IMR-90 (cell line): ENCODE results near the gene RSBN1. TPM values are rescaled to one million over a fixed set of nuclear protein-coding genes. Genes with fewer than 3 reads are reported as not detected.

Source experiments
- ATAC-seq: fragments of 200-7000 bp; cut with Tn5 transposase; 2 replicates; pipeline ENCODE4 v1.9.1; 2020; ENCODE audit warnings: low read depth, mild to moderate bottlenecking, moderate library complexity
- BruUV-seq: library from RNA; stranded (reverse); fragments of 400-500 nt; replicated peaks from 2 replicates; lab custom pipeline; 2021; lab: Mats Ljungman, UMichigan
- CTCF ChIA-PET: fragments of 300-600 bp; formaldehyde crosslinking; extraction: SDS; loops from one replicate; lab custom pipeline; 2021; ENCODE audit warnings: antibody characterized with exemption; lab: Yijun Ruan, JAX
- POLR2A ChIA-PET: fragments of 300-600 bp; sonication (Branson Sonifier 250); formaldehyde crosslinking; loops from one replicate; lab custom pipeline; 2022; ENCODE audit warnings: antibody characterized with exemption; ENCODE audit not compliant: unreplicated experiment; lab: Charles Lee
- DNase-seq: peaks from one replicate; pipeline ENCODE4 v3.0.0; 2013
- H2AFZ ChIP-seq: replicated peaks from 2 replicates; pipeline ENCODE3; 2013; ENCODE audit warnings: low read length, mild to moderate bottlenecking; ENCODE audit not compliant: poor library complexity
- H2AK5ac ChIP-seq: 2 replicates; pipeline ENCODE4 v1.6.1; 2013; ENCODE audit warnings: low read depth, low read length, inconsistent platforms
- H2AK9ac ChIP-seq: replicated peaks from 2 replicates; pipeline ENCODE3; 2013; ENCODE audit warnings: mild to moderate bottlenecking, low read depth, low read length, moderate library complexity; ENCODE audit not compliant: poor library complexity
- H2BK120ac ChIP-seq: 2 replicates; pipeline ENCODE4 v1.6.1; 2013; ENCODE audit warnings: low read depth, low read length, inconsistent platforms
- H2BK15ac ChIP-seq: 3 replicates; pipeline ENCODE4 v1.6.1; 2013; ENCODE audit warnings: low read depth, low read length, inconsistent platforms
- H2BK20ac ChIP-seq: 2 replicates; pipeline ENCODE4 v1.6.1; 2013; ENCODE audit warnings: low read depth, mild to moderate bottlenecking, inconsistent platforms, low read length, moderate library complexity
- H2BK5ac ChIP-seq: 2 replicates; pipeline ENCODE4 v1.6.1; 2013; ENCODE audit warnings: mild to moderate bottlenecking, low read depth, low read length, inconsistent platforms; ENCODE audit not compliant: poor library complexity, severe bottlenecking
- H3K14ac ChIP-seq: replicated peaks from 2 replicates; pipeline ENCODE4 v1.6.1; 2013; ENCODE audit warnings: low read depth, low read length, inconsistent platforms
- H3K18ac ChIP-seq: 2 replicates; pipeline ENCODE4 v1.6.1; 2013; ENCODE audit warnings: low read depth, low read length, control low read depth
- H3K23ac ChIP-seq: 2 replicates; pipeline ENCODE4 v1.6.1; 2013; ENCODE audit warnings: low read depth, low read length, inconsistent platforms
- H3K27ac ChIP-seq: 2 replicates; pipeline ENCODE4 v1.5.1; 2013; ENCODE audit warnings: mild to moderate bottlenecking, control low read depth, low read length; ENCODE audit not compliant: insufficient read depth
- H3K27me3 ChIP-seq: 2 replicates; pipeline ENCODE4 v1.6.1; 2013; ENCODE audit warnings: low read length; ENCODE audit not compliant: control insufficient read depth, insufficient read depth
- H3K36me3 ChIP-seq: 2 replicates; pipeline ENCODE4 v1.6.1; 2013; ENCODE audit warnings: low read length, mixed read lengths; ENCODE audit not compliant: control insufficient read depth, insufficient read depth
- H3K4ac ChIP-seq: 2 replicates; pipeline ENCODE4 v1.6.1; 2013; ENCODE audit warnings: low read depth, low read length, inconsistent platforms
- H3K4me1 ChIP-seq: 2 replicates; pipeline ENCODE4 v1.6.1; 2013; ENCODE audit warnings: low read length, mixed read lengths; ENCODE audit not compliant: control insufficient read depth, insufficient read depth
- H3K4me2 ChIP-seq: 2 replicates; pipeline ENCODE4 v1.6.1; 2013; ENCODE audit warnings: low read depth, mild to moderate bottlenecking, control low read depth, low read length, moderate library complexity
- H3K4me3 ChIP-seq: 2 replicates; pipeline ENCODE4 v1.5.1; 2013; ENCODE audit warnings: low read depth, mild to moderate bottlenecking, control low read depth, low read length, moderate library complexity; ENCODE audit not compliant: insufficient read depth
- H3K56ac ChIP-seq: 2 replicates; pipeline ENCODE4 v1.6.1; 2013; ENCODE audit warnings: low read length, inconsistent platforms; ENCODE audit not compliant: insufficient read depth; ENCODE audit errors: extremely low read depth
- H3K79me1 ChIP-seq, 2 experiments: 2 replicates each; pipeline ENCODE4 v1.6.1; 2013; ENCODE audit warnings: low read length in 2 of 2, inconsistent platforms in 1 of 2, low read depth in 1 of 2
- H3K9ac ChIP-seq: 2 replicates; pipeline ENCODE4 v1.6.1; 2013; ENCODE audit warnings: low read depth, low read length, control low read depth
- H3K9me1 ChIP-seq: 2 replicates; pipeline ENCODE4 v1.6.1; 2013; ENCODE audit warnings: low read length, inconsistent platforms; ENCODE audit not compliant: insufficient read depth
- H3K9me3 ChIP-seq: 2 replicates; pipeline ENCODE4 v1.6.1; 2013; ENCODE audit warnings: low read length; ENCODE audit not compliant: control insufficient read depth, insufficient read depth
- H4K20me1 ChIP-seq: 2 replicates; pipeline ENCODE4 v1.6.1; 2013; ENCODE audit warnings: low read length, inconsistent platforms; ENCODE audit not compliant: insufficient read depth
- H4K5ac ChIP-seq: 2 replicates; pipeline ENCODE4 v1.6.1; 2013; ENCODE audit warnings: mild to moderate bottlenecking, low read depth, low read length, control low read depth
- H4K8ac ChIP-seq, 2 experiments: 2 replicates each; pipeline ENCODE4 v1.6.1; 2013; ENCODE audit warnings: low read depth in 2 of 2, low read length in 2 of 2, control low read depth in 1 of 2, inconsistent platforms in 1 of 2
- H4K91ac ChIP-seq: 2 replicates; pipeline ENCODE4 v1.6.1; 2013; ENCODE audit warnings: low read depth, low read length, inconsistent platforms; ENCODE audit not compliant: insufficient read depth
- CEBPB ChIP-seq: IDR thresholded peaks from 2 replicates; pipeline ENCODE4 v1.6.1; 2012; ENCODE audit warnings: low read depth, low read length, improper control_type of control experiment
- CHD1 ChIP-seq: IDR thresholded peaks from 2 replicates; pipeline ENCODE4 v1.6.1; 2012; ENCODE audit warnings: low read depth, low read length, improper control_type of control experiment
- FOS ChIP-seq: fragments of 150-350 bp; IDR thresholded peaks from 2 replicates; pipeline ENCODE4 v1.6.1; 2016; ENCODE audit warnings: low read depth, low read length
- MAZ ChIP-seq: IDR thresholded peaks from 2 replicates; pipeline ENCODE4 v1.6.1; 2012; ENCODE audit warnings: low read depth, mild to moderate bottlenecking, low read length, improper control_type of control experiment, moderate library complexity, borderline replicate concordance
- NFE2L2 ChIP-seq: fragments of 150-350 bp; IDR thresholded peaks from 2 replicates; pipeline ENCODE4 v1.6.1; 2016; ENCODE audit warnings: low read depth, mild to moderate bottlenecking, low read length
- RAD21 ChIP-seq: IDR thresholded peaks from 2 replicates; pipeline ENCODE4 v1.6.1; 2012; ENCODE audit warnings: low read length, improper control_type of control experiment
- RFX5 ChIP-seq: IDR thresholded peaks from 2 replicates; pipeline ENCODE4 v1.8.0; 2012; ENCODE audit warnings: low read depth, mild to moderate bottlenecking, low read length, moderate library complexity
- SMC3 ChIP-seq: fragments of 150-350 bp; IDR thresholded peaks from 2 replicates; pipeline ENCODE4 v1.6.1; 2016; ENCODE audit warnings: low read depth, mild to moderate bottlenecking, antibody characterized with exemption, low read length, moderate library complexity
- WGBS, 2 experiments: methylation state at CpG; one replicate each; pipeline versions ENCODE4 v1.1.5 to v1.1.7; 2013; ENCODE audit warnings: missing lambda C conversion rate in 2 of 2; ENCODE audit not compliant: insufficient read length in 1 of 2; ENCODE audit errors: extremely low coverage in 2 of 2; 5-methylcytosine and 5-hydroxymethylcytosine counted together
- dilution Hi-C: fragments of 300-500 bp; cut with HindIII; formaldehyde crosslinking; loops from one replicate; pipeline ENCODE4 v1.14.3; 2018; ENCODE audit warnings: low sequenced_read_pairs; ENCODE audit not compliant: unreplicated experiment
- in situ Hi-C: fragments of 300-500 bp; cut with MboI; formaldehyde crosslinking; loops from 3 replicates; pipeline ENCODE4 v1.14.3; 2019; ENCODE audit warnings: low sequenced_read_pairs, inconsistent platforms, mixed read lengths
- intact Hi-C: fragments of 100-400 bp; cut with micrococcal nuclease; formaldehyde crosslinking; loops from 2 replicates; pipeline ENCODE4 v1.10.0; 2022
- polyA plus RNA-seq, 3 experiments: library from polyadenylated mRNA; depleted of rRNA; stranded (reverse); fragments of >200 nt; gene quantifications; 2 replicates each; pipeline ENCODE4 v1.2.3, GENCODE V29; 2012; ENCODE audit warnings: low replicate concordance in 1 of 3
- total RNA-seq: library from RNA; depleted of rRNA; stranded (reverse); fragments of >200 nt; gene quantifications from 2 replicates; pipeline ENCODE4 v1.2.3, GENCODE V29; 2012
- TF ChIP-seq, protein P1 (sequence below): fragments of 150-350 bp; IDR thresholded peaks from 2 replicates; pipeline ENCODE4 v1.6.1; 2016; ENCODE audit warnings: low read depth, mild to moderate bottlenecking, low read length, moderate library complexity, borderline replicate concordance
- TF ChIP-seq, protein P2 (sequence below): conservative IDR thresholded peaks from 2 replicates; pipeline ENCODE4 v1.5.1; 2012; ENCODE audit warnings: mild to moderate bottlenecking, low read depth, low read length, improper control_type of control experiment
- TF ChIP-seq, protein P3 (sequence below): fragments of 150-350 bp; IDR thresholded peaks from 2 replicates; pipeline ENCODE4 v1.6.1; 2017; ENCODE audit warnings: mild to moderate bottlenecking, antibody characterized with exemption, low read length, low read depth

RSBN1 gene
- total and polyA plus RNA-seq, 2 of the 4 experiments (the other 2 are of a cell fraction) = 5.3 to 11.7 TPM

DNA sequence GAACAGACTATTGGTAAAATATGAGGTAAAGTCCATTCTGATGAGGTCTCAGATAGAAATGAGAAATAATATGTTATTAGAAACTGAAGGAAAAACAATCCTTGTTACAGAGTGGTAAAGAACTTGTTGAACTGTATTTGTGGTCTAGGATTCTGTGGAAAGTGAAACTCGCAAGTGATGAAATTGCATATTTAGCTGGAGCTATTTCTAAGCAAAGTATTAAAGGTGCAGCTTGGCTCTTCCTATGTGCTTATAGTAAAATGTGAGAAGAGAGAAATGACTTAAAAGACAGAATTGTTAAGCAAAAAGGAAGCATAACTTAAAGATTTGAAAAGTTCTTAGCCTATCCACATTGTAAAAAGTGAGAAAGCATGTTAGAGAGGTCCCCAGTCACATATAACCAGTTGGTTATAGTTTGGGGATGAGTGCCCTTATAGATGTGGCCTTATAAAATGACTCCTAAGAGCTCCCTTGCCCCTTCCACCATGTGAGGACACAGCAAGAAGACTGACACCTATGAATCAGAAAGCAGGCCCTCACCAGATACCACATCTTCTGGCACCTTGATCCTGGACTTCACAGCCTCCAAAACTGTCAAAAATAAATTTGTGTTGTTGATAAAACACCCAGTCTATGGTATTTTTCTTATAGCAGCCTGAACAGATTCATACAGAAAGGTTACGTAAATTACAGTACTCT lies 77.8 kb downstream of the RSBN1 start:
- Histone ChIP-seq H3K18ac (no peak overlapping the region), H3K4me1 (no peaks in the 10 kb centered on the region), H3K56ac (no peak overlapping the region), H3K4ac (no peak overlapping the region), H3K9me1 (no peaks in the 10 kb centered on the region), H3K14ac (no peak overlapping the region), H2AK5ac (no peak overlapping the region), H3K23ac (no peak overlapping the region), H2AFZ (no peak overlapping the region), H2AK9ac (no peak overlapping the region), H3K79me1 (0 out of 4 replicates have a peak, but pooled peaks cover 0 to 3% of the 10 kb centered on the region in 2 experiments), H2BK20ac (no peak overlapping the region), H3K27ac (no peak overlapping the region), H4K8ac (no peak overlapping the region), H3K9me3 (no peaks in the 10 kb centered on the region), H3K9ac (no peak overlapping the region), H2BK120ac (no peak overlapping the region), H3K27me3 (no peaks in the 10 kb centered on the region), H4K5ac (no peak overlapping the region), H3K36me3 (peaks cover 13% of the 10 kb centered on the region), H3K4me3 (no peak overlapping the region), H2BK15ac (no peak overlapping the region), H4K20me1 (no peaks in the 10 kb centered on the region), H3K4me2 (no peak overlapping the region), H2BK5ac (no peak overlapping the region), H4K91ac (no peak overlapping the region)
- TF ChIP-seq, protein P1, sequence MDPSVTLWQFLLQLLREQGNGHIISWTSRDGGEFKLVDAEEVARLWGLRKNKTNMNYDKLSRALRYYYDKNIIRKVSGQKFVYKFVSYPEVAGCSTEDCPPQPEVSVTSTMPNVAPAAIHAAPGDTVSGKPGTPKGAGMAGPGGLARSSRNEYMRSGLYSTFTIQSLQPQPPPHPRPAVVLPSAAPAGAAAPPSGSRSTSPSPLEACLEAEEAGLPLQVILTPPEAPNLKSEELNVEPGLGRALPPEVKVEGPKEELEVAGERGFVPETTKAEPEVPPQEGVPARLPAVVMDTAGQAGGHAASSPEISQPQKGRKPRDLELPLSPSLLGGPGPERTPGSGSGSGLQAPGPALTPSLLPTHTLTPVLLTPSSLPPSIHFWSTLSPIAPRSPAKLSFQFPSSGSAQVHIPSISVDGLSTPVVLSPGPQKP = no peak
- TF ChIP-seq NFE2L2 (no peak), SMC3 (no peak), RFX5 (no peak), MAZ (no peak), CEBPB (no peak), FOS (no peak), CHD1 (no peak), RAD21 (no peak)
- TF ChIP-seq, protein P2, sequence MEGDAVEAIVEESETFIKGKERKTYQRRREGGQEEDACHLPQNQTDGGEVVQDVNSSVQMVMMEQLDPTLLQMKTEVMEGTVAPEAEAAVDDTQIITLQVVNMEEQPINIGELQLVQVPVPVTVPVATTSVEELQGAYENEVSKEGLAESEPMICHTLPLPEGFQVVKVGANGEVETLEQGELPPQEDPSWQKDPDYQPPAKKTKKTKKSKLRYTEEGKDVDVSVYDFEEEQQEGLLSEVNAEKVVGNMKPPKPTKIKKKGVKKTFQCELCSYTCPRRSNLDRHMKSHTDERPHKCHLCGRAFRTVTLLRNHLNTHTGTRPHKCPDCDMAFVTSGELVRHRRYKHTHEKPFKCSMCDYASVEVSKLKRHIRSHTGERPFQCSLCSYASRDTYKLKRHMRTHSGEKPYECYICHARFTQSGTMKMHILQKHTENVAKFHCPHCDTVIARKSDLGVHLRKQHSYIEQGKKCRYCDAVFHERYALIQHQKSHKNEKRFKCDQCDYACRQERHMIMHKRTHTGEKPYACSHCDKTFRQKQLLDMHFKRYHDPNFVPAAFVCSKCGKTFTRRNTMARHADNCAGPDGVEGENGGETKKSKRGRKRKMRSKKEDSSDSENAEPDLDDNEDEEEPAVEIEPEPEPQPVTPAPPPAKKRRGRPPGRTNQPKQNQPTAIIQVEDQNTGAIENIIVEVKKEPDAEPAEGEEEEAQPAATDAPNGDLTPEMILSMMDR = no peak
- TF ChIP-seq, protein P3, sequence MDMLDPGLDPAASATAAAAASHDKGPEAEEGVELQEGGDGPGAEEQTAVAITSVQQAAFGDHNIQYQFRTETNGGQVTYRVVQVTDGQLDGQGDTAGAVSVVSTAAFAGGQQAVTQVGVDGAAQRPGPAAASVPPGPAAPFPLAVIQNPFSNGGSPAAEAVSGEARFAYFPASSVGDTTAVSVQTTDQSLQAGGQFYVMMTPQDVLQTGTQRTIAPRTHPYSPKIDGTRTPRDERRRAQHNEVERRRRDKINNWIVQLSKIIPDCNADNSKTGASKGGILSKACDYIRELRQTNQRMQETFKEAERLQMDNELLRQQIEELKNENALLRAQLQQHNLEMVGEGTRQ = no peak
- intact Hi-C loops (no loop called here), dilution Hi-C loops (no loop called here), in situ Hi-C loops (no loop called here)
- ATAC-seq (no peak), DNase-seq (no peak)
- ChIA-PET CTCF (no interaction called here), POLR2A (no interaction called here)
- BruUV-seq = no TSS peak
- WGBS, 2 experiments = 100% methylated on average over 1 of the region's 2 CpGs; no CpG with 5 or more reads in 1 of the 2 experiments
